GM12875 (cell line): ENCODE measurements around the gene TMEM154.

Experiments
- H3K4me3 ChIP-seq: one replicate; pipeline ENCODE4 v1.5.1; 2011; ENCODE audit warnings: low read depth, low read length, control low read depth
- CTCF ChIP-seq: IDR thresholded peaks from 2 replicates; pipeline ENCODE4 v1.5.1; 2011; ENCODE audit warnings: low read depth, mild to moderate bottlenecking, control low read depth, inconsistent platforms, low read length, moderate library complexity, borderline replicate concordance; ENCODE audit not compliant: insufficient read depth

The TMEM154 gene

GRCh38 chr4:152660526-152660925 is 19.3 kb downstream of the TMEM154 start:
- TF ChIP-seq CTCF: no peak
- no peak overlapping the region for H3K4me3 ChIP-seq

- H3K4me3 ChIP-seq: no peak overlapping the region
- no peak for TF ChIP-seq CTCF
Observed at GRCh38 chr4:152659806-152660205, 20.0 kb downstream of the TMEM154 start.

GRCh38 chr4:152657657-152658056 is 22.1 kb downstream of the TMEM154 start:
- TF ChIP-seq CTCF: no peak
- H3K4me3 ChIP-seq: no peak overlapping the region

GRCh38 chr4:152655272-152656129 is 24.3 kb downstream of the TMEM154 start:
- no peak overlapping the region for H3K4me3 ChIP-seq
- no peak for TF ChIP-seq CTCF

GRCh38 chr4:152652102-152652501 is 27.7 kb downstream of the TMEM154 start:
- TF ChIP-seq CTCF: no peak
- H3K4me3 ChIP-seq: no peak overlapping the region

- TF ChIP-seq CTCF: no peak
- H3K4me3 ChIP-seq: no peak overlapping the region
Observed at GRCh38 chr4:152651473-152652060, 28.2 kb downstream of the TMEM154 start.

- no peak overlapping the region for H3K4me3 ChIP-seq
- TF ChIP-seq CTCF: no peak
Observed at GRCh38 chr4:152646221-152646620, 33.6 kb downstream of the TMEM154 start.
